Measurements from ENCODE around the gene MMP10.

MMP10 gene

DNA sequence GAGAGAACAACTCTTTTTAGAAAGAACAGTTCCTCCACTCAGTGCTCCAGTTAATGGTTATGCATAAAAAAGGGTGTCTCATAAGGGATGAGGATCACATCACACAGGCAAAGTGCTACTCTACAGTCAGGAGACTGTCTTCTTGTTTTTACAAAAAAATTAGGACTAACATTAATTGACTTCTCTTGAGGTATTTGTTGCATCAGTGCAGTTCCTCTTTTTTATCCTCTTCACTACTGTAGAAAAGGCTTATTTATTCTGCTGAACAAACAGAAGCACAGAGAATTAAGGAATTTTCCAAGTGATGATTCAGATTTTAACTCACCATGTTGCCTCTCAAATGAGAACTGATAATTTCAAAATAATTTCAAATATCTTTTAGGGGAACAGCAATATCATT is 57.6 kb downstream of the MMP10 start:
- CTCF ChIA-PET: no interaction called here
- no peak overlapping the region for H3K27ac ChIP-seq (ENCODE audit: extremely low read depth, low read depth, low read length)
- POLR2A ChIA-PET: no interaction called here

More for the DNA sequence above, 57.6 kb downstream of the MMP10 start:
- Histone ChIP-seq H3K36me3 (ENCODE audit: control insufficient read depth in 2 of 2, insufficient read depth in 1 of 2, low read length in 2 of 2) (no peaks in the 10 kb centered on the region), H3K4me3 (ENCODE audit: low read depth, low read length) (no peak overlapping the region), H3K9me3 (ENCODE audit: control insufficient read depth, insufficient read depth, low read depth, low read length) (no peaks in the 10 kb centered on the region), H3K4me1 (ENCODE audit: control insufficient read depth, insufficient read depth, low read length) (no peaks in the 10 kb centered on the region)
- no peak for TF ChIP-seq HOXC10 (CRISPR knock-in tag; IDR thresholded peaks at IDR 0.05)
- no peak for TF ChIP-seq OSR2 (tag by site-specific recombination; IDR thresholded peaks at IDR 0.05)
- TF ChIP-seq ZNF596 (tag by site-specific recombination; IDR thresholded peaks at IDR 0.05): no peak
- TF ChIP-seq TCF7L2 (IDR thresholded peaks at IDR 0.05; ENCODE audit: borderline replicate concordance, low read depth, low read length): no peak
